Fibroblast of pulmonary artery (primary cell): ENCODE measurements around the gene SCYL1.
A peak's percentile ranks its signal among the peaks of the same experiment; 100 is the strongest.

Experiments
- DNase-seq: peaks from one replicate; pipeline ENCODE4 v3.0.0-alpha.2; 2010; ENCODE audit warnings: low read depth
- H3K4me3 ChIP-seq: replicated peaks from 2 replicates; pipeline ENCODE4 v1.5.1; 2011; ENCODE audit warnings: low read depth, mild to moderate bottlenecking, control low read depth, low read length, moderate library complexity
- CTCF ChIP-seq: IDR thresholded peaks from 2 replicates; pipeline ENCODE4 v1.5.1; 2011; ENCODE audit warnings: mild to moderate bottlenecking, control low read depth, low read length, inconsistent platforms; ENCODE audit errors: missing control alignments

SCYL1 gene

GRCh38 chr11:65528819-65529350 is 4.0 kb downstream of the SCYL1 start:
- DNase-seq: no peak
- no peak for TF ChIP-seq CTCF
- H3K4me3 ChIP-seq: no peak overlapping the region

GRCh38 chr11:65529475-65530156 is 4.7 kb downstream of the SCYL1 start:
- no peak for DNase-seq
- no peak overlapping the region for H3K4me3 ChIP-seq
- TF ChIP-seq CTCF: no peak

GRCh38 chr11:65530157-65530496 is 5.2 kb downstream of the SCYL1 start:
- H3K4me3 ChIP-seq: no peak overlapping the region
- peak; percentile 28 for TF ChIP-seq CTCF
- DNase-seq: no peak

GRCh38 chr11:65532388-65533064 is 7.6 kb downstream of the SCYL1 start:
- no peak for TF ChIP-seq CTCF
- no peak for DNase-seq
- H3K4me3 ChIP-seq: no peak overlapping the region

GRCh38 chr11:65535102-65535501 is 10.2 kb downstream of the SCYL1 start:
- DNase-seq: no peak
- TF ChIP-seq CTCF: no peak
- H3K4me3 ChIP-seq: no peak overlapping the region

- TF ChIP-seq CTCF: no peak
- H3K4me3 ChIP-seq: no peak overlapping the region
- DNase-seq: no peak
These were observed 11.8 kb downstream of the SCYL1 start for GRCh38 chr11:65536412-65537295.
